Measurements from ENCODE around the gene CHIT1. TPM values are rescaled to one million over a fixed set of nuclear protein-coding genes. Genes with fewer than 3 reads are reported as not detected.

Gene CHIT1
- total and polyA plus RNA-seq, 2 of the 8 experiments (the other 6 are each of a cell fraction or from before 2014, with no cell fraction given), result not detected

GRCh38 chr1:203273206-203273868, 43.9 kb upstream of the CHIT1 start:
- no peak overlapping the region for H2BK120ac ChIP-seq (replicated peaks; ENCODE audit: low read depth, low read length)
- no peak overlapping the region for H3K27ac ChIP-seq (ENCODE audit: low read depth, low read length)
- peaks cover under 1 to 9% (median 7%) of the 10 kb centered on the region in 4 experiments; a peak in 6 of 7 replicates for H3K4me1 ChIP-seq (replicated peaks in 1 of 4; ENCODE audit: control insufficient read depth in 3 of 4, insufficient read depth in 4 of 4, low read length in 3 of 4)
- H4K91ac ChIP-seq (replicated peaks; ENCODE audit: insufficient read length, low read length), result peak overlapping the region; percentile 22
- peak overlapping the region in 3 of 4 experiments; percentile 37 to 57 (median 52); a peak in 6 of 8 replicates for H3K4me3 ChIP-seq (ENCODE audit: extremely low read depth in 1 of 4, insufficient read depth in 2 of 4, low read depth in 3 of 4, low read length in 4 of 4)
- no peaks in the 10 kb centered on the region for H4K20me1 ChIP-seq (replicated peaks in 1 of 2; ENCODE audit: control insufficient read depth in 1 of 2, insufficient read depth in 2 of 2, low read length in 2 of 2)
- FAIRE-seq (no peak), DNase-seq (ENCODE audit: low read depth in 1 of 2, low spot score in 2 of 2) (peak; percentile 46 to 94)
- 0 out of 2 replicates have a peak overlapping the region, but pooled peaks have one; percentile 62 for H2BK12ac ChIP-seq (ENCODE audit: low read depth, low read length)
- H3K9me3 ChIP-seq (ENCODE audit: insufficient read depth in 2 of 2, low read depth in 1 of 2, low read length in 1 of 2), result no peaks in the 10 kb centered on the region
- no peaks in the 10 kb centered on the region for H3K36me3 ChIP-seq (ENCODE audit: control insufficient read depth in 2 of 4, insufficient read depth in 4 of 4, low read length in 3 of 4)
- peak overlapping the region in 2 of 4 experiments; percentile 16 to 25; a peak in 2 of 7 replicates for H3K9ac ChIP-seq (replicated peaks in 1 of 4; ENCODE audit: extremely low read depth in 1 of 4, low read depth in 3 of 4, low read length in 3 of 4)
- POLR2A ChIA-PET (ENCODE audit: partially characterized antibody), result interaction anchor here (0.7 kb wide), 1 partner anchor 17 kb away, joined by 3 read pairs; no protein-coding TSS in a partner anchor
- no peaks in the 10 kb centered on the region for H3K79me2 ChIP-seq (ENCODE audit: control insufficient read depth in 1 of 2, insufficient read depth in 2 of 2, low read length in 2 of 2)
- 9% methylated on average over 32 of the region's 32 CpGs; no CpG with 5 or more reads in 1 of the 2 experiments for WGBS, 2 experiments (ENCODE audit: extremely low coverage in 1 of 2, insufficient coverage in 1 of 2, insufficient read length in 1 of 2, insufficient replicate concordance in 2 of 2, low coverage in 1 of 2, low lambda C conversion rate in 2 of 2, missing lambda C conversion rate in 1 of 2)
- H3K18ac ChIP-seq (ENCODE audit: extremely low read depth, low read length), result peak overlapping the region; percentile 85
- H3K4me2 ChIP-seq (ENCODE audit: insufficient read depth in 1 of 2, low read depth in 2 of 2, low read length in 2 of 2), result peak overlapping the region; percentile 4 to 93
- peaks cover 0 to 31% (median 10%) of the 10 kb centered on the region in 4 experiments; a peak in 5 of 7 replicates for H3K27me3 ChIP-seq (replicated peaks in 1 of 4; ENCODE audit: control insufficient read depth in 3 of 4, extremely low read depth in 1 of 4, insufficient read depth in 3 of 4, low read length in 3 of 4)
- H2AFZ ChIP-seq (ENCODE audit: low read length), result peak overlapping the region; percentile 75
- no peak overlapping the region for H3K56ac ChIP-seq (replicated peaks; ENCODE audit: insufficient read length, low read depth, low read length)
- H2BK5ac ChIP-seq (ENCODE audit: low read depth, low read length), result no peak overlapping the region
- CTCF ChIA-PET (ENCODE audit: partially characterized antibody), result interaction anchor here (0.6 to 39.0 kb wide), 52 partner anchors 9 to 1059 kb away, joined by 3 to 785 read pairs (median 4); partner anchors contain the start of genes BTG2 and PRELP
- no peaks in the 10 kb centered on the region for H3K79me1 ChIP-seq (ENCODE audit: low read depth, low read length)
- no peaks in the 10 kb centered on the region; the same call in 1 of the 2 replicates for H3K23me2 ChIP-seq (ENCODE audit: low read depth, low read length)
- H4K8ac ChIP-seq (ENCODE audit: extremely low read depth, insufficient read depth, low read length), result no peak overlapping the region
- H2BK15ac ChIP-seq (ENCODE audit: low read length), result peak overlapping the region; percentile 73; the same call in 1 of the 2 replicates
- no peak overlapping the region for H3K23ac ChIP-seq (ENCODE audit: insufficient read length)
- no peak overlapping the region for H2BK20ac ChIP-seq (ENCODE audit: low read length)
- H3K14ac ChIP-seq (ENCODE audit: insufficient read length), result no peak overlapping the region
- no peak overlapping the region for H4K5ac ChIP-seq (ENCODE audit: insufficient read length, low read depth, low read length)
- H3K4ac ChIP-seq (replicated peaks; ENCODE audit: insufficient read length, low read depth, low read length), result no peak overlapping the region
- no peak overlapping the region for H2AK5ac ChIP-seq (ENCODE audit: low read depth, low read length)
- no peak for TF ChIP-seq SUZ12 (IDR thresholded peaks at IDR 0.05; ENCODE audit: low read length)
- TF ChIP-seq BCL11A (IDR thresholded peaks at IDR 0.05; ENCODE audit: low read depth in 2 of 2, low read length in 2 of 2), result no peak
- TF ChIP-seq RAD21 (IDR thresholded peaks at IDR 0.05 in 1 of 2, conservative IDR thresholded peaks at IDR 0.05 in 1 of 2; ENCODE audit: low read depth in 2 of 2, low read length in 2 of 2), result peak; percentile 87 to 88
- no peak for TF ChIP-seq KDM1A (IDR thresholded peaks at IDR 0.05; ENCODE audit: borderline replicate concordance, low read length)
- TF ChIP-seq TCF12 (IDR thresholded peaks at IDR 0.05; ENCODE audit: low read depth, low read length), result no peak
- TF ChIP-seq TAF1 (IDR thresholded peaks at IDR 0.05; ENCODE audit: low read depth, low read length), result 0 out of 2 replicates have a peak, but pooled peaks have one; percentile 15
- no peak; the same call in 1 of the 2 replicates for TF ChIP-seq YY1 (IDR thresholded peaks at IDR 0.05; ENCODE audit: low read depth, low read length)
- peak; percentile 20; the same call in 1 of the 2 replicates for TF ChIP-seq MAFK (IDR thresholded peaks at IDR 0.05; ENCODE audit: low read depth, low read length)
- no peak for TF ChIP-seq NRF1 (IDR thresholded peaks at IDR 0.05; ENCODE audit: low read depth, low read length)
- TF ChIP-seq BRCA1 (IDR thresholded peaks at IDR 0.05; ENCODE audit: low read depth, low read length), result 0 out of 2 replicates have a peak, but pooled peaks have one; percentile 6
- TF ChIP-seq KDM4A (IDR thresholded peaks at IDR 0.05; ENCODE audit: low read depth, low read length, severe bottlenecking), result peak; percentile 55

Measured in H1 (cell line).